RWPE2 (cell line): ENCODE results near the gene FGF2.

Experiments
- ATAC-seq: fragments of 200-7000 bp; cut with Tn5 transposase; 3 replicates; pipeline ENCODE4 v1.9.1; 2021; ENCODE audit warnings: low read depth
- DNase-seq: peaks from one replicate; pipeline ENCODE4 v3.0.0-alpha.2; 2020; ENCODE audit warnings: low spot score
- H3K27ac ChIP-seq: fragments of 450-650 bp; 2 replicates; pipeline ENCODE4 v1.5.1; 2017; ENCODE audit warnings: mild to moderate bottlenecking; ENCODE audit not compliant: poor library complexity, severe bottlenecking
- H3K27me3 ChIP-seq: fragments of 250-450 bp; sonication (Bioruptor Pico); 2 replicates; pipeline ENCODE4 v1.5.1; 2021; ENCODE audit warnings: mild to moderate bottlenecking, moderate library complexity; ENCODE audit not compliant: insufficient read depth, poor library complexity, severe bottlenecking
- H3K36me3 ChIP-seq: fragments of 250-450 bp; sonication (Bioruptor Pico); 2 replicates; pipeline ENCODE4 v1.5.1; 2020; ENCODE audit warnings: low read depth, mild to moderate bottlenecking, moderate library complexity
- H3K4me1 ChIP-seq: fragments of 250-450 bp; sonication (Bioruptor Pico); 2 replicates; pipeline ENCODE4 v1.5.1; 2021; ENCODE audit warnings: mild to moderate bottlenecking, moderate library complexity; ENCODE audit not compliant: insufficient read depth, poor library complexity, severe bottlenecking
- H3K4me3 ChIP-seq: fragments of 250-450 bp; sonication (Bioruptor Pico); 2 replicates; pipeline ENCODE4 v1.5.1; 2021; ENCODE audit warnings: mild to moderate bottlenecking, moderate library complexity; ENCODE audit not compliant: severe bottlenecking
- H3K9me3 ChIP-seq: fragments of 250-450 bp; sonication (Bioruptor Pico); 2 replicates; pipeline ENCODE4 v1.5.1; 2021; ENCODE audit warnings: mild to moderate bottlenecking, moderate library complexity; ENCODE audit not compliant: severe bottlenecking
- CTCF ChIP-seq: fragments of 450-650 bp; IDR thresholded peaks from one replicate; pipeline ENCODE4 v1.5.1; 2017; ENCODE audit warnings: mild to moderate bottlenecking, moderate library complexity; ENCODE audit not compliant: poor library complexity, severe bottlenecking

Gene FGF2

GRCh38 chr4:122788935-122789334 is 37.7 kb upstream of the FGF2 start:
- H3K4me3 ChIP-seq, result no peak overlapping the region

GRCh38 chr4:122793811-122794210 is 32.8 kb upstream of the FGF2 start:
- no peak overlapping the region for H3K4me3 ChIP-seq
- H3K4me1 ChIP-seq, result peaks cover 20% of the 10 kb centered on the region
- ATAC-seq (no peak), DNase-seq (no peak)
- H3K9me3 ChIP-seq, result no peaks in the 10 kb centered on the region
- TF ChIP-seq CTCF, result no peak
- H3K27ac ChIP-seq, result no peak overlapping the region
- no peaks in the 10 kb centered on the region for H3K36me3 ChIP-seq
- H3K27me3 ChIP-seq, result no peaks in the 10 kb centered on the region

More at GRCh38 chr4:122788935-122789334, 37.7 kb upstream of the FGF2 start:
- no peak for DNase-seq
- no peaks in the 10 kb centered on the region for H3K27me3 ChIP-seq
- H3K27ac ChIP-seq, result no peak overlapping the region
- peaks cover 23% of the 10 kb centered on the region for H3K4me1 ChIP-seq
- no peak for TF ChIP-seq CTCF
- no peaks in the 10 kb centered on the region for H3K9me3 ChIP-seq
- H3K36me3 ChIP-seq, result no peaks in the 10 kb centered on the region
- ATAC-seq, result no peak

GRCh38 chr4:122796801-122797404 is 29.7 kb upstream of the FGF2 start:
- Histone ChIP-seq H3K36me3 (no peaks in the 10 kb centered on the region), H3K4me3 (no peak overlapping the region), H3K27ac (peak overlapping the region; percentile 91), H3K9me3 (no peaks in the 10 kb centered on the region), H3K27me3 (no peaks in the 10 kb centered on the region), H3K4me1 (peaks cover 24% of the 10 kb centered on the region)
- no peak for TF ChIP-seq CTCF
- DNase-seq, result no peak
- no peak for ATAC-seq

GRCh38 chr4:122797405-122798094 is 29.1 kb upstream of the FGF2 start:
- no peak for DNase-seq
- Histone ChIP-seq H3K9me3 (peaks cover 2% of the 10 kb centered on the region), H3K4me1 (peaks cover 24% of the 10 kb centered on the region), H3K36me3 (no peaks in the 10 kb centered on the region), H3K4me3 (peak overlapping the region; percentile 13), H3K27me3 (no peaks in the 10 kb centered on the region), H3K27ac (peak overlapping the region; percentile 91)
- peak; percentile 52 for ATAC-seq
- TF ChIP-seq CTCF, result no peak

- H3K9me3 ChIP-seq, result peaks cover 2% of the 10 kb centered on the region
- TF ChIP-seq CTCF, result no peak
- no peaks in the 10 kb centered on the region for H3K27me3 ChIP-seq
- H3K4me1 ChIP-seq, result peaks cover 24% of the 10 kb centered on the region
- no peaks in the 10 kb centered on the region for H3K36me3 ChIP-seq
- H3K4me3 ChIP-seq, result peak overlapping the region; percentile 13
- ATAC-seq, result peak; percentile 94
- peak; percentile 87 for DNase-seq
- peak overlapping the region; percentile 91 for H3K27ac ChIP-seq
Observed at GRCh38 chr4:122798101-122798500, 28.5 kb upstream of the FGF2 start.
